Measurements from ENCODE around the gene IPO13.

DNA sequence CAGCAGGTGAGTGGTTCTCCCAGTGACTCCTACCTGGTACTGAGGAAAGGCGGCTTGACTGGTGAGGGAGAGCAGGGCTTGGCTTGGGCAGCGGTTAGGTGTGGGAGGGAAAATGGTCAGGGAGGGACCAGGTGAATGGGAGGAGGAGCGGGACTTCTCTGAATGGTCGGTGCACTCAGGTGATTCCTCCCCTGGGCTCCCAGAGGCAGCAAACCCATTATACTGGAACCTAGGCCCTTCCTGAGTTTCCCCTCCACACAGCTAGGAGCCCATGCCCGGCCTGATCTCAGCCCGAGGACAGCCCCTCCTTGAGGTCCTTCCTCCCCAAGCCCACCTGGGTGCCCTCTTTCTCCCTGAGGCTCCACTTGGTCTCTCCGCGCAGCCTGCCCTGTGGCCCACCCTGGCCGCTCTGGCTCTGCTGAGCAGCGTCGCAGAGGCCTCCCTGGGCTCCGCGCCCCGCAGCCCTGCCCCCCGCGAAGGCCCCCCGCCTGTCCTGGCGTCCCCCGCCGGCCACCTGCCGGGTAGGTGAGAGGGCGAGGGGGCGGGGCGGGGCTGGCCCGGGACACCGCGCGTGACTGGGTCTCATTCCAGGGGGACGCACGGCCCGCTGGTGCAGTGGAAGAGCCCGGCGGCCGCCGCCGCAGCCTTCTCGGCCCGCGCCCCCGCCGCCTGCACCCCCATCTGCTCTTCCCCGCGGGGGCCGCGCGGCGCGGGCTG lies 10.9 kb upstream of the IPO13 start:
- TF ChIP-seq MAX (IDR thresholded peaks at IDR 0.05; ENCODE audit: low read depth) (no peak), USF2 (IDR thresholded peaks at IDR 0.05; ENCODE audit: borderline replicate concordance, low read depth, low read length) (no peak), TEAD4 (IDR thresholded peaks at IDR 0.05; ENCODE audit: borderline replicate concordance, insufficient read depth) (no peak), EP300 (IDR thresholded peaks at IDR 0.05; ENCODE audit: borderline replicate concordance in 1 of 2, low read depth in 1 of 2, low read length in 1 of 2) (no peak), GABPA (IDR thresholded peaks at IDR 0.05; ENCODE audit: low read depth) (no peak), YY1 (IDR thresholded peaks at IDR 0.05; ENCODE audit: low read depth) (no peak), FOXM1 (IDR thresholded peaks at IDR 0.05; ENCODE audit: low read depth) (no peak)
- TF ChIP-seq, protein P1, sequence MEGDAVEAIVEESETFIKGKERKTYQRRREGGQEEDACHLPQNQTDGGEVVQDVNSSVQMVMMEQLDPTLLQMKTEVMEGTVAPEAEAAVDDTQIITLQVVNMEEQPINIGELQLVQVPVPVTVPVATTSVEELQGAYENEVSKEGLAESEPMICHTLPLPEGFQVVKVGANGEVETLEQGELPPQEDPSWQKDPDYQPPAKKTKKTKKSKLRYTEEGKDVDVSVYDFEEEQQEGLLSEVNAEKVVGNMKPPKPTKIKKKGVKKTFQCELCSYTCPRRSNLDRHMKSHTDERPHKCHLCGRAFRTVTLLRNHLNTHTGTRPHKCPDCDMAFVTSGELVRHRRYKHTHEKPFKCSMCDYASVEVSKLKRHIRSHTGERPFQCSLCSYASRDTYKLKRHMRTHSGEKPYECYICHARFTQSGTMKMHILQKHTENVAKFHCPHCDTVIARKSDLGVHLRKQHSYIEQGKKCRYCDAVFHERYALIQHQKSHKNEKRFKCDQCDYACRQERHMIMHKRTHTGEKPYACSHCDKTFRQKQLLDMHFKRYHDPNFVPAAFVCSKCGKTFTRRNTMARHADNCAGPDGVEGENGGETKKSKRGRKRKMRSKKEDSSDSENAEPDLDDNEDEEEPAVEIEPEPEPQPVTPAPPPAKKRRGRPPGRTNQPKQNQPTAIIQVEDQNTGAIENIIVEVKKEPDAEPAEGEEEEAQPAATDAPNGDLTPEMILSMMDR (IDR thresholded peaks at IDR 0.05) = no peak
- TF ChIP-seq, protein P2, sequence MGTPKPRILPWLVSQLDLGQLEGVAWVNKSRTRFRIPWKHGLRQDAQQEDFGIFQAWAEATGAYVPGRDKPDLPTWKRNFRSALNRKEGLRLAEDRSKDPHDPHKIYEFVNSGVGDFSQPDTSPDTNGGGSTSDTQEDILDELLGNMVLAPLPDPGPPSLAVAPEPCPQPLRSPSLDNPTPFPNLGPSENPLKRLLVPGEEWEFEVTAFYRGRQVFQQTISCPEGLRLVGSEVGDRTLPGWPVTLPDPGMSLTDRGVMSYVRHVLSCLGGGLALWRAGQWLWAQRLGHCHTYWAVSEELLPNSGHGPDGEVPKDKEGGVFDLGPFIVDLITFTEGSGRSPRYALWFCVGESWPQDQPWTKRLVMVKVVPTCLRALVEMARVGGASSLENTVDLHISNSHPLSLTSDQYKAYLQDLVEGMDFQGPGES (IDR thresholded peaks at IDR 0.05; ENCODE audit: low read depth, low read length) = no peak
- TF ChIP-seq, protein P3, sequence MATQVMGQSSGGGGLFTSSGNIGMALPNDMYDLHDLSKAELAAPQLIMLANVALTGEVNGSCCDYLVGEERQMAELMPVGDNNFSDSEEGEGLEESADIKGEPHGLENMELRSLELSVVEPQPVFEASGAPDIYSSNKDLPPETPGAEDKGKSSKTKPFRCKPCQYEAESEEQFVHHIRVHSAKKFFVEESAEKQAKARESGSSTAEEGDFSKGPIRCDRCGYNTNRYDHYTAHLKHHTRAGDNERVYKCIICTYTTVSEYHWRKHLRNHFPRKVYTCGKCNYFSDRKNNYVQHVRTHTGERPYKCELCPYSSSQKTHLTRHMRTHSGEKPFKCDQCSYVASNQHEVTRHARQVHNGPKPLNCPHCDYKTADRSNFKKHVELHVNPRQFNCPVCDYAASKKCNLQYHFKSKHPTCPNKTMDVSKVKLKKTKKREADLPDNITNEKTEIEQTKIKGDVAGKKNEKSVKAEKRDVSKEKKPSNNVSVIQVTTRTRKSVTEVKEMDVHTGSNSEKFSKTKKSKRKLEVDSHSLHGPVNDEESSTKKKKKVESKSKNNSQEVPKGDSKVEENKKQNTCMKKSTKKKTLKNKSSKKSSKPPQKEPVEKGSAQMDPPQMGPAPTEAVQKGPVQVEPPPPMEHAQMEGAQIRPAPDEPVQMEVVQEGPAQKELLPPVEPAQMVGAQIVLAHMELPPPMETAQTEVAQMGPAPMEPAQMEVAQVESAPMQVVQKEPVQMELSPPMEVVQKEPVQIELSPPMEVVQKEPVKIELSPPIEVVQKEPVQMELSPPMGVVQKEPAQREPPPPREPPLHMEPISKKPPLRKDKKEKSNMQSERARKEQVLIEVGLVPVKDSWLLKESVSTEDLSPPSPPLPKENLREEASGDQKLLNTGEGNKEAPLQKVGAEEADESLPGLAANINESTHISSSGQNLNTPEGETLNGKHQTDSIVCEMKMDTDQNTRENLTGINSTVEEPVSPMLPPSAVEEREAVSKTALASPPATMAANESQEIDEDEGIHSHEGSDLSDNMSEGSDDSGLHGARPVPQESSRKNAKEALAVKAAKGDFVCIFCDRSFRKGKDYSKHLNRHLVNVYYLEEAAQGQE (IDR thresholded peaks at IDR 0.05; ENCODE audit: low read depth, low read length) = no peak

Measured in SK-N-SH (cell line).